Stimulated activated naive CD4-positive, alpha-beta T cell treated with Interleukin-2 at 50 U/mL for 16 hours (primary cell): ENCODE data around the gene ZNF280A.
A peak's percentile ranks its signal among the peaks of the same experiment; 100 is the strongest.
"Not testable (repeated sequence)": the region's sequence is repeated elsewhere in the genome, so short reads cannot be mapped to it uniquely, and the experiment has no call there.

Experiments
- DNase-seq: peaks from one replicate; lab custom pipeline; 2025; lab: John Stamatoyannopoulos, UW

The ZNF280A gene

GRCh38 chr22:22510833-22511232 lies 9.2 kb downstream of the ZNF280A start:
- not testable (repeated sequence) for DNase-seq

- not testable (repeated sequence) for DNase-seq
These were observed 10.2 kb downstream of the ZNF280A start for GRCh38 chr22:22509912-22510311.

- peak; percentile 74 for DNase-seq
These were observed 11.5 kb downstream of the ZNF280A start, which contains the start of gene ZNF280B for GRCh38 chr22:22508274-22509176. ZNF280B (minus strand) TSS chr22:22508742; CDS start chr22:22489398, 19,344 bp downstream.

- DNase-seq, result no peak
These were observed 12.3 kb downstream of the ZNF280A start for GRCh38 chr22:22507743-22508273.

DNA sequence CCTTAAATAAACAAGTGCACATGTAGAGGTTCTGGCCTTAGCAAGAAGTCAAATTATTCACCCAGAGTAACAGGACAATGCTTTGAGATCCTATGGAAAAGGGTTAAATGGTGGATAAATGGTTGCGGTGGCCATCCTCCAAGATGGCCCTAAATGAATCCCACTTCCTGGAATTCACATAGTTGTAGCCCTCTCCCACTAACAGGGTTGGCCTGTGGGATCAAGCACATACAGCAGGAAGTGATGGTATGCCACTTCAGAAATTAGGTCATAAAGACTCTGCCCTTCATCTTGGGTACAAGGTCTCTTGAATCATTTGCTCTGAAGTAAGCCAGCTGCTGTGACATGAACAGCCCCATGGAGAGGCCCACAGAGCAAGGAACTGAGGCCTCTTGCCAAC lies 13.3 kb downstream of the ZNF280A start:
- DNase-seq, result no peak

GRCh38 chr22:22498267-22498666 lies 21.8 kb downstream of the ZNF280A start:
- DNase-seq, result no peak

GRCh38 chr22:22491589-22491988 lies 28.5 kb downstream of the ZNF280A start:
- DNase-seq, result not testable (repeated sequence)

GRCh38 chr22:22488736-22489135 lies 31.3 kb downstream of the ZNF280A start:
- no peak for DNase-seq

DNA sequence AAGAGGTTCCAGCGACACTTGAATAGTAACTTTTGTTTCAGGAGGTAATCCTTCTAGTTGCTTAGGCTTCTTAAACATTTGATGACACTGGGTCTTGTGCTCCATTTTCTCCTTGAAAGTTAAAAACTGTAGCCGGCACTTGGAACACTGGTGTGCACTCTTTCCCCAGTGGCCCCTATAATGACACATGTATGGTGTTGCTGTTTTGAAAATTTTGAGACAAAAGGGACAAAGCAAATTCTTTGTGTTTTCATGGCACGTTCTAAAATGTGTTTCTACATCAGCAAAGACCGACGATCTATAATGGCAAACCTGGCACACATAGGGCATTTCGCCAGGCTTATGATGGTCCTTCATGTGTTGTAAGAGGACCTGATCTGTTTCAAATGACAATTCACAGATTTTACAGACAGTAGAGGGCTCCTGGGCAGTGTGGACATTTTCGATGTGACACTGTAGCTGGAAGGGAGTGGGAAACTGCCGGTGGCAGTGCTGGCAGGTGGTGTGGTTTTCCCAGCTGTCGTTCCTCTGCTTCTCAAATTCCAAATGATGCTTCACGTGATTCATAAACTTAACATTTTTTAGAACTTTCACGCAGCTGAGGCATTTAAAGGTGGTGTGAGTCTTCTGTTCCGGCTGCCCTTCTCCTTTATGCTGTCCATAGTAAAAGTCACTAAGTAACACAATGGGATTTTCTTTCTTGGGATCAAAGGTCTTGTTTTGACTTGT lies 32.0 kb downstream of the ZNF280A start:
- no peak for DNase-seq

DNA sequence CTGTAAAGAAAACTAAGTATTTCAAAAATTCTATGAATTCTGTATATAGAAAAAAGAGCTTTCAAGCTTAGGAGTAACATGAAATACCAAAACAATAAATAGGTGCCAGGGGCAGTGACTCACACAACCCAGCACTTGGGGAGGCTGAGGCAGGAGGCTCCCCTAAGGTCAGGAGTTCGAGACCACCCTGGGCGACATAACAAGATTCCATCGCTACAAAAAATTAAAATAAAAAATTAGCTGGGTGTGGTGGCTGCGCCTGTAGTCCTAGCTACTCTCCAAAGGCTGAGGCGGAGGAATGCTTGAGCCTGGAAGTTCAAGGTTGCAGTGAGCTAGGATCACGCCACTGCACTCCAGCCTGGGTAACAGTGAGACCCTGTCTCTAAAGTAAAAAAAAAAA lies 33.0 kb downstream of the ZNF280A start:
- DNase-seq, result no peak

- no peak for DNase-seq
These were observed 33.8 kb downstream of the ZNF280A start for GRCh38 chr22:22486132-22486899.

DNA sequence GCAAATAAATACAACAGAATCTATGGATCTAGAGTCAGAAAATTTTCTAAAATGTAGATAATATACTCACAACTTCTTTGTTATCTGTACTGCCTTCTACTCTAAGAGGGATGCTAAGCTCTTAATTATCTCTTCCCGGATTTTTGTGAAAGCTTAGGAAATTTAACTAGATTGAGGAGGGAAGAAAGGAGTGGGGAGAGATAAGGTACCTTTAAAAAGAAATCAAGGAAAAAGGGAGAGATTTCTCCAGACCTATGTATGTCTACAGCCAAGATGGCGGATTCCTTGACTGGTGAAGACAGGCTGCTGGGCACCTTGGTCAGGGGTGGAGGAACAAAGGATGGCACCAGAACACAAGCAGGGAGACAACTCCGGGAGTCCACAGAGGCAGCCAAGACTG lies 34.5 kb downstream of the ZNF280A start:
- DNase-seq, result no peak

- DNase-seq, result no peak
These were observed 36.0 kb downstream of the ZNF280A start for GRCh38 chr22:22484023-22484422.

DNA sequence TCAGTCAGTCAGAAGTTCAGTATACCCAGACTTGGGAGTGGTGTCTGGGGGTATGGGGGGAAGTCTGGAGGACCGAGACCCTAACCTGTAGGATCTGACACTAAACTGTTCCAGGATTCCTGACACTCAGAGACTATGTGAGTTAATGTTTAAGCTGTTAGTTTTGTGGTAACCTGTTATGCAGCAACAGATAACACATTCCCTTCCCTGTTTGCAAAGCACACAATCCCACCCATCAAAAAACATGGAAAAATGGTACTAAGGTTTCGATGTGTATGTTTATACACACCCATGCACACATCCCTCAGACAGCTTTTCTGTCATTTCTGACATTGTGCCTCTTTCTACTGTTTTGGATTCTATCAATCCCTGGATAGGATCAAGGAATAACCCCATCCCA lies 39.1 kb downstream of the ZNF280A start:
- DNase-seq, result no peak

DNA sequence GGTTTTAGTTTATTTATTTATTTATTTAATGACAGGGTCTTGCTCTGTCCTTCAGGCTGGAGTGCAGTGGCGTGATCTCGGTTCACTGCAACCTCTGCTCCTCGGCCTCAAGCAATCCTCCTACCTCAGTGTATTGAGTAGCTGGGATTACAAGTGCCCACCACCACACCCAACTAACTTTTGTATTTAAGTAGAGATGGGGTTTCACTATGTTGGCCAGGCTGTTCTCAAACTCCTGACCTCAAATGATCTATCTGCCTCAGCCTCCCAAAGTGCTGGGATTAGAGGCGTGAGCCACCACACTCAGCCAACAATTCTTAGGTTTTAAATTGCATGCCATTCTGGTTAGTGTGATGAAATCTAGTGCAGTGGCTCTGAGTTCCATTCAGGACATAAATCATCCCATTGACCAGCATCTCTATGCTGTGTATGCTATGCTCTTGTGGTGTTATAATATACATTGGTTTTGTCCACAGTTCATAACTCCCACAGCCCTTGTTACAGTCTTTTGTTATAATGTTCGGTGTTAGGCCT lies 40.0 kb downstream of the ZNF280A start:
- DNase-seq, result no peak

DNA sequence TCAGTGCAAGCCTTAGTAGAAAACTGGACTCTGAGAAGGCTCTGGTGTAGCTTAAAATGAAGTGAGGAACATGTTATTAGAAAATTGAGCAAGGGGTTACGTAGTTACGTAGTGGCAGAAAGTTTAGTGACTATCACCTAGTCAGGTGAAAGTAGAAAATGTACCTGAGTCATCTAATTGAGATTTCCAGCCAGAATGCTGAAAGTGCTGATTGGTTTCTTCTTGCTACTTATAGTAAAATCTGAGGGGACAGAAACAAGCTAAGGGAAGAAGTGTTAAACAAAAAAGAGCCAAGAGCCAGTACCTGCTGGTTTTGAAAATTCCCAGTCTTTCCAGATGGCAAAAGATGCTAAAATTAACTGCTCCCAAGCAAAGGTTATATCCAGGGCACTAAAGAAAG lies 41.0 kb downstream of the ZNF280A start:
- DNase-seq, result no peak

- DNase-seq, result no peak
These were observed 41.6 kb downstream of the ZNF280A start for GRCh38 chr22:22478470-22478869.

- no peak for DNase-seq
These were observed 45.3 kb downstream of the ZNF280A start for GRCh38 chr22:22474733-22475132.

- DNase-seq, result not testable (repeated sequence)
These were observed 49.0 kb downstream of the ZNF280A start for GRCh38 chr22:22471104-22471503.

GRCh38 chr22:22469527-22469926 lies 50.5 kb downstream of the ZNF280A start:
- no peak for DNase-seq

DNA sequence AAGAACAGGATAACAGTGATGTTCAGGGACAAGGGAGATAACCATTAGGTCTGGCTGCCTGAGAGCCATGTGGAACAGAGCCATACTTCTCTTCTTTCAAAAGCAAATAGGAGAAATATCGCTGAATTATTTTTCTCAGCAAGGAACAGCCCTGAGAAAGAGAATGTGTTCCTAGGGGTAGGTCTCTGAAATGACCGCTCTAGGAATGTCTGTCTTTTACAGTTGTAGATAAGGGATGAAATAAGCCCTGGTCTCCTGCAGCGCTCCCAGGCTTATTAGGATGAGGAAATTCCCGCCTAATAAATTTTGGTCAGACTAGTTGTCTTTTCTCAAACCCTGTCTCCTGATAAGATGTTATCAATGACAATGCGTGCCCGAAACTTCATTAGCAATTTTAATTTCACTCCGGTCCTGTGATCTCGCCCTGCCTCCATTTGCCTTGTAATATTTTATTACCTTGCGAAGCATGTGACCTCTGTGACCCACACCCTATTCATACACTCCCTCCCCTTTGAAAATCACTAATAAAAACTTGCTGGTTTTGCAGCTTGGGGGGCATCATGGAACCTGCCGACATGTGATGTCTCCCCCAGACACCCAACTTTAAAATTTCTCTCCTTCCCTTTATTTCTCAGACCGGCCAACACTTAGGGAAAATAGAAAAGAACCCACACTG lies 51.1 kb downstream of the ZNF280A start:
- not testable (repeated sequence) for DNase-seq
